ENCODE results near the gene LRRK1.

LRRK1 gene

GRCh38 chr15:100890850-100891249 lies 28.3 kb upstream of the LRRK1 start:
- no peak for TF ChIP-seq CTCF (IDR thresholded peaks at IDR 0.05; ENCODE audit: extremely low read depth, insufficient read depth, missing control alignments)
- in situ Hi-C loops (cut with MboI; ENCODE audit: low pct_unique_long_range_greater_than_20kb, low sequenced_read_pairs, unreplicated experiment) = no loop called here
- no peak for DNase-seq (ENCODE audit: low spot score)

GRCh38 chr15:100891307-100892012 lies 27.7 kb upstream of the LRRK1 start:
- TF ChIP-seq CTCF (IDR thresholded peaks at IDR 0.05; ENCODE audit: extremely low read depth, insufficient read depth, missing control alignments) = no peak
- no peak for DNase-seq (ENCODE audit: low spot score)
- in situ Hi-C loops (cut with MboI; ENCODE audit: low pct_unique_long_range_greater_than_20kb, low sequenced_read_pairs, unreplicated experiment) = no loop called here

- DNase-seq (ENCODE audit: low spot score) = no peak
- TF ChIP-seq CTCF (IDR thresholded peaks at IDR 0.05; ENCODE audit: extremely low read depth, insufficient read depth, missing control alignments) = no peak
- in situ Hi-C loops (cut with MboI; ENCODE audit: low pct_unique_long_range_greater_than_20kb, low sequenced_read_pairs, unreplicated experiment) = no loop called here
Measured at GRCh38 chr15:100892013-100892355, 27.2 kb upstream of the LRRK1 start.

GRCh38 chr15:100893261-100893963 lies 25.7 kb upstream of the LRRK1 start:
- in situ Hi-C loops (cut with MboI; ENCODE audit: low pct_unique_long_range_greater_than_20kb, low sequenced_read_pairs, unreplicated experiment) = no loop called here
- DNase-seq (ENCODE audit: low spot score) = no peak
- TF ChIP-seq CTCF (IDR thresholded peaks at IDR 0.05; ENCODE audit: extremely low read depth, insufficient read depth, missing control alignments) = no peak

GRCh38 chr15:100893964-100894295 lies 25.2 kb upstream of the LRRK1 start:
- no peak for TF ChIP-seq CTCF (IDR thresholded peaks at IDR 0.05; ENCODE audit: extremely low read depth, insufficient read depth, missing control alignments)
- no peak for DNase-seq (ENCODE audit: low spot score)
- in situ Hi-C loops (cut with MboI; ENCODE audit: low pct_unique_long_range_greater_than_20kb, low sequenced_read_pairs, unreplicated experiment) = no loop called here

- in situ Hi-C loops (cut with MboI; ENCODE audit: low pct_unique_long_range_greater_than_20kb, low sequenced_read_pairs, unreplicated experiment) = no loop called here
- no peak for TF ChIP-seq CTCF (IDR thresholded peaks at IDR 0.05; ENCODE audit: extremely low read depth, insufficient read depth, missing control alignments)
- DNase-seq (ENCODE audit: low spot score) = no peak
Measured at GRCh38 chr15:100895721-100896120, 23.4 kb upstream of the LRRK1 start.
